Heart left ventricle (tissue), 16 donors: ENCODE data around the gene ARSD. TPM values are rescaled to one million over a fixed set of nuclear protein-coding genes. Genes with fewer than 3 reads are reported as not detected.
"Not testable (repeated sequence)": the region's sequence is repeated elsewhere in the genome, so short reads cannot be mapped to it uniquely, and the experiment has no call there.

Source experiments
- ATAC-seq, 4 donors: fragments of 200-7000 bp; cut with Tn5 transposase; one replicate each; pipeline ENCODE4 v1.9.1; 2020 to 2022; ENCODE audit warnings: moderate library complexity in 4 of 4, mild to moderate bottlenecking in 3 of 4, moderate number of reproducible peaks in 1 of 4
- DNase-seq, 5 donors: peaks; one replicate each; pipeline ENCODE4 v3.0.0-alpha.2; 2020
- H3K27ac ChIP-seq, 12 donors: fragments of 200-600 bp; sonication (generic) in 4 of 12; one replicate each; pipeline versions ENCODE4 v1.5.0 to v1.8.0; 2016 to 2022; ENCODE audit warnings: mild to moderate bottlenecking in 2 of 12
- H3K27me3 ChIP-seq, 9 donors: fragments of 200-600 bp; sonication (generic) in 2 of 9; one replicate each; pipeline versions ENCODE4 v1.5.1 to v1.8.0; 2016 to 2022; ENCODE audit warnings: mild to moderate bottlenecking in 3 of 9
- H3K36me3 ChIP-seq, 9 donors: fragments of 200-600 bp; sonication (generic) in 2 of 9; one replicate each; pipeline versions ENCODE4 v1.5.0 to v1.8.0; 2018 to 2022; ENCODE audit warnings: mild to moderate bottlenecking in 2 of 9
- H3K4me1 ChIP-seq, 12 donors: fragments of 200-600 bp; sonication (generic) in 4 of 12; one replicate each; pipeline versions ENCODE4 v1.5.0 to v1.8.0; 2016 to 2022; ENCODE audit warnings: mild to moderate bottlenecking in 3 of 12
- H3K4me3 ChIP-seq, 12 donors: fragments of 200-600 bp; sonication (generic) in 4 of 12; one replicate each; pipeline versions ENCODE4 v1.5.0 to v1.8.0; 2017 to 2022; ENCODE audit warnings: mild to moderate bottlenecking in 9 of 12, moderate library complexity in 4 of 12
- H3K9me3 ChIP-seq, 12 donors: fragments of 200-600 bp; sonication (generic) in 4 of 12; one replicate each; pipeline versions ENCODE4 v1.5.0 to v1.8.0; 2016 to 2022; ENCODE audit warnings: mild to moderate bottlenecking in 1 of 12
- CTCF ChIP-seq, 12 donors: fragments of 200-600 bp; sonication (generic) in 4 of 12; IDR thresholded peaks; one replicate each; pipeline versions ENCODE4 v1.5.0 to v1.8.0; 2018 to 2022; ENCODE audit warnings: antibody characterized with exemption in 12 of 12, mild to moderate bottlenecking in 5 of 12
- POLR2A ChIP-seq, 2 donors: fragments of 450-650 bp; IDR thresholded peaks; one replicate each; pipeline ENCODE4 v1.6.1; 2017; ENCODE audit warnings: antibody characterized with exemption in 2 of 2, mild to moderate bottlenecking in 2 of 2, moderate library complexity in 2 of 2
- WGBS, 4 donors: extraction: QIAGEN DNeasy Blood & Tissue Kit in 2 of 4; methylation state at CpG; one replicate each; pipeline versions ENCODE4 v1.1.5 to v1.1.7; 2013 to 2018; 5-methylcytosine and 5-hydroxymethylcytosine counted together
- intact Hi-C, 10 donors: fragments of 100-400 bp; cut with DNase I; formaldehyde crosslinking; loops; one replicate each; pipeline versions ENCODE4 v1.11.1 to v1.14.2; 2022
- long read RNA-seq, 3 donors: library from polyadenylated mRNA; unstranded; transcript quantifications; one replicate each; pipeline ENCODE4 v2.0.0, GENCODE V29; 2020 to 2021
- polyA plus RNA-seq, 2 donors: library from polyadenylated mRNA; stranded (reverse); fragments of 200-250 nt; gene quantifications; one replicate each; pipeline ENCODE4 v1.2.3, GENCODE V29; 2013
- total RNA-seq, 9 donors: library from RNA; depleted of rRNA in 2 of 9; stranded (reverse); fragments of >200 nt in 2 of 9; fragmentation: NEBNext Ultra II Directional in 3 of 9; extraction: Animal tissue kit (Norgen Biotek cat#: 25700) in 3 of 9; gene quantifications; one replicate each; pipeline versions ENCODE4 v1.1.0 to v1.2.4, GENCODE V29; 2016 to 2023
- donor health status: ischemic (EF 13 %, LVEDD 7.1; RV severe dilation, severe dysfunction).
- donor health status: healthy with polysubstance abuse.
- donor health status: DM: no; HTN: yes; CAD: no.
- donor health status: DM: no; HTN: no; CAD: no.
- donor health status: ischemic (EF 25% LVEDD 6.9; RV normal size, moderate dysfunction).
- donor health status: ischemic (EF 25% LVEDD 5.7; RV mildly dilated, moderate dysfunction).
- donor health status: healthy.
- donor health status: DM: yes; HTN: yes; CAD: no.
- donor health status: ischemic (EF 35%, LVEDD 5.7; RV mildly dilated, moderate dysfunction).
- donor health status: nonischemic (EF 11% LVEDD 7.7; RV severe dilation, severe dysfunction).
- donor health status: DM: yes; HTN: yes; CAD: no.
- donor health status: PGD.
- donor health status: ischemic (EF 29% LVEDD 5.4; RV normal size, mild dysfunction).
- donor health status: nonischemic (EF 23%, LVEDD 6.1; RV moderate dilation, normal function).

The ARSD gene
- total RNA-seq, result 10 to 100 TPM in 3 of 9 donors, 1 to 10 TPM in 6; 6.3 to 23.6 (median 8.6) TPM
- polyA plus RNA-seq, result 1 to 10 TPM; 3.2 to 8.6 TPM
- long read RNA-seq, donor 1, full-length matches to known transcripts, result 8 of 17 reads
- long read RNA-seq, donor 1, partial matches to known transcripts, result 2 of 17 reads
- long read RNA-seq, donor 1, other reads (novel, unspliced or antisense), result 7 of 17 reads
- long read RNA-seq, donor 2, full-length matches to known transcripts, result 42 of 64 reads
- long read RNA-seq, donor 2, partial matches to known transcripts, result 4 of 64 reads
- long read RNA-seq, donor 2, other reads (novel, unspliced or antisense), result 18 of 64 reads
- long read RNA-seq, donor 3, full-length matches to known transcripts, result 12 of 18 reads
- long read RNA-seq, donor 3, partial matches to known transcripts, result 0 of 18 reads
- long read RNA-seq, donor 3, other reads (novel, unspliced or antisense), result 6 of 18 reads

- Histone ChIP-seq H3K36me3 (peaks cover 0 to 6% (median 0%) of the 10 kb centered on the region in 9 donors), H3K27me3 (no peaks in the 10 kb centered on the region), H3K4me3 (peak within 1 kb of the TSS; percentile 46 to 99 (median 67)), H3K4me1 (peaks cover 0 to 7% (median 0%) of the 10 kb centered on the region in 12 donors), H3K9me3 (peaks cover 0 to 15% (median 0%) of the 10 kb centered on the region in 12 donors), H3K27ac (peak within 1 kb of the TSS; percentile 80 to 100 (median 90))
- TF ChIP-seq CTCF (IDR thresholded peaks at IDR 0.05), result no peak
- TF ChIP-seq POLR2A (IDR thresholded peaks at IDR 0.05), result peak in 1 of 2 donors; percentile 71
- peak; percentile 94 to 98 (median 96) for ATAC-seq
- peak; percentile 87 to 96 (median 93) for DNase-seq
- intact Hi-C loops, result loop anchor here in 1 of 10 donors (10.0 kb wide), 1 partner anchor 224 kb away; no protein-coding TSS in a partner anchor
- 1% methylated on average over 63 to 82 of the region's 84 CpGs for WGBS, 4 donors
These were observed at the start of gene ARSD for GRCh38 chrX:2928583-2929434. ARSD (minus strand) TSS chrX:2929339; CDS start chrX:2929275, 64 bp downstream.

- WGBS, 4 donors, result 88 to 91% (median 91%) methylated on average over 4 of the region's 4 CpGs
- H3K36me3 ChIP-seq, DNase-seq, H3K9me3 ChIP-seq, H3K27ac ChIP-seq, H3K27me3 ChIP-seq, intact Hi-C loops, ATAC-seq, H3K4me1 ChIP-seq, H3K4me3 ChIP-seq: not testable (repeated sequence)
These were observed 49.5 kb upstream of the ARSD start for GRCh38 chrX:2978639-2979038.

- no peak overlapping the region for H3K27ac ChIP-seq
- peaks cover 0 to 4% (median 0%) of the 10 kb centered on the region in 12 donors for H3K9me3 ChIP-seq
- no peaks in the 10 kb centered on the region for H3K27me3 ChIP-seq
- intact Hi-C loops, result no loop called here
- H3K4me3 ChIP-seq, result no peak overlapping the region
- ATAC-seq (no peak), DNase-seq (no peak)
- H3K36me3 ChIP-seq, result no peaks in the 10 kb centered on the region
- H3K4me1 ChIP-seq, result no peaks in the 10 kb centered on the region
- TF ChIP-seq CTCF (IDR thresholded peaks at IDR 0.05) (no peak), POLR2A (IDR thresholded peaks at IDR 0.05) (no peak)
- 73 to 88% (median 85%) methylated on average over 1 of the region's 1 CpG for WGBS, 4 donors
These were observed 45.8 kb upstream of the ARSD start for GRCh38 chrX:2974961-2975360.

- no peak for ATAC-seq
- no peaks in the 10 kb centered on the region for H3K27me3 ChIP-seq
- TF ChIP-seq CTCF (IDR thresholded peaks at IDR 0.05), result no peak
- TF ChIP-seq POLR2A (IDR thresholded peaks at IDR 0.05), result no peak
These were observed 43.3 kb upstream of the ARSD start for GRCh38 chrX:2972391-2972790.

More at GRCh38 chrX:2972391-2972790, 43.3 kb upstream of the ARSD start:
- H3K36me3 ChIP-seq, result no peaks in the 10 kb centered on the region
- peaks cover 0 to 18% (median 0%) of the 10 kb centered on the region in 12 donors for H3K4me1 ChIP-seq
- H3K4me3 ChIP-seq, result no peak overlapping the region
- no peak overlapping the region for H3K27ac ChIP-seq
- DNase-seq, result no peak
- intact Hi-C loops, result no loop called here
- 89 to 96% (median 91%) methylated on average over 6 of the region's 6 CpGs for WGBS, 4 donors
- no peaks in the 10 kb centered on the region for H3K9me3 ChIP-seq
